Erythroblast (primary cell): ENCODE data around the gene DIABLO.
"Not testable (repeated sequence)": the region's sequence is repeated elsewhere in the genome, so short reads cannot be mapped to it uniquely, and the experiment has no call there.

Source experiments
- DNase-seq, 2 experiments: peaks; one replicate each; lab custom pipeline; 2025; lab: John Stamatoyannopoulos, UW
- GATA1 ChIP-seq: IDR thresholded peaks from 2 replicates; pipeline ENCODE4 v1.6.1; 2011; ENCODE audit warnings: low read depth, mild to moderate bottlenecking, control low read depth, low read length, moderate library complexity
- POLR2A ChIP-seq: IDR thresholded peaks from 2 replicates; pipeline ENCODE4 v1.6.1; 2011; ENCODE audit warnings: mild to moderate bottlenecking, low read length

Gene DIABLO

GRCh38 chr12:122189626-122190475 lies 36.0 kb downstream of the DIABLO start:
- DNase-seq, result no peak
- TF ChIP-seq GATA1, result no peak
- TF ChIP-seq POLR2A, result no peak

GRCh38 chr12:122187466-122187865 lies 38.4 kb downstream of the DIABLO start:
- TF ChIP-seq POLR2A (no peak), GATA1 (no peak)
- no peak for DNase-seq

DNA sequence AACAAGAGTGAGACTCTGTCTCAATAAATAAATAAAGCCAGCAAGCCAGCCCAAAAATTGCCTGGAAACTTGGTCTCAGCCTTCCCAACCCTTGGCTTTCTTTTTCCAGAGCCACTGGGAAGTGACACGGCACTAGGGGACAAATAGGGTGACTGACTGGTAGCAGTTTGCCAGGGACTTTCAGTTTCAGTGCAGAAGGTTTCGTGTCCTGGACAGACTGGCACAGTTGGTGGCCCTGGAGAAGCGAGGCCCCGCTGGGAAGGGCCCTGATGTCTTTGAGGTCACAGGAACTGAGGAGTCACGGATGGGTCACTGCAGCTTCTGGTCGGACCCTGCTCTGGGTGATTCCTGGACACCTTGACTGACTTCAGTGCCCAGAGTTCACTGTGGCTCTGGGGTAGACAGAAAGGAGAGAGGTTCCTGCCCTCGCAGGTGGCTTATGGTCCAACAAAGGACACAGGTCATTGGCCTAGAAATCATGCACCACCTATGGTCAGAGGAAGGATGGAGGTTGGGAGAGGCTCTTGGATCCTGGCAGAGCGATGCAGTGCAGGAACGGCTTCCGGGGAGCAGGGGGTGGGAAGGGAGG lies 40.3 kb downstream of the DIABLO start:
- no peak for TF ChIP-seq POLR2A
- TF ChIP-seq GATA1, result no peak
- no peak for DNase-seq

- no peak for DNase-seq
- TF ChIP-seq GATA1, result no peak
- TF ChIP-seq POLR2A, result no peak
Observed at GRCh38 chr12:122185079-122185478, 40.8 kb downstream of the DIABLO start.

GRCh38 chr12:122184517-122184916 lies 41.3 kb downstream of the DIABLO start:
- TF ChIP-seq POLR2A (no peak), GATA1 (no peak)
- DNase-seq, result no peak

DNA sequence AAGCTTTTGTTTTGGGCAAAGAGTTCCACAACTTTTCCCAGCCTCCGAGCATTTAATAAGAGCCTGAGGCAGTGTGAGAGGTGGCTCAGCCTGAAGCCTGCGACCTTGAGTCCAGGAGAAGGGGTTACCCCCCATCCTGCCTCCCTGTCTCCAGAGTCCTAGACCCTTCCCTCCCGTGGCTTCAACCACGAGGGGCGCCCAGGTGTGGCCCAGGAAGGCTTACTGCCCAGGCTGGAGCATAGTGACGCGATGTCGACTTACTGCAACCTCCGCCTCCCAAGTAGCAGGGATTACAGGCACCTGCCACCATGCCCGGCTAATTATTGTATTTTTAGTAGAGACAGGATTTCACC lies 42.3 kb downstream of the DIABLO start:
- no peak for DNase-seq
- TF ChIP-seq POLR2A (no peak), GATA1 (no peak)

DNA sequence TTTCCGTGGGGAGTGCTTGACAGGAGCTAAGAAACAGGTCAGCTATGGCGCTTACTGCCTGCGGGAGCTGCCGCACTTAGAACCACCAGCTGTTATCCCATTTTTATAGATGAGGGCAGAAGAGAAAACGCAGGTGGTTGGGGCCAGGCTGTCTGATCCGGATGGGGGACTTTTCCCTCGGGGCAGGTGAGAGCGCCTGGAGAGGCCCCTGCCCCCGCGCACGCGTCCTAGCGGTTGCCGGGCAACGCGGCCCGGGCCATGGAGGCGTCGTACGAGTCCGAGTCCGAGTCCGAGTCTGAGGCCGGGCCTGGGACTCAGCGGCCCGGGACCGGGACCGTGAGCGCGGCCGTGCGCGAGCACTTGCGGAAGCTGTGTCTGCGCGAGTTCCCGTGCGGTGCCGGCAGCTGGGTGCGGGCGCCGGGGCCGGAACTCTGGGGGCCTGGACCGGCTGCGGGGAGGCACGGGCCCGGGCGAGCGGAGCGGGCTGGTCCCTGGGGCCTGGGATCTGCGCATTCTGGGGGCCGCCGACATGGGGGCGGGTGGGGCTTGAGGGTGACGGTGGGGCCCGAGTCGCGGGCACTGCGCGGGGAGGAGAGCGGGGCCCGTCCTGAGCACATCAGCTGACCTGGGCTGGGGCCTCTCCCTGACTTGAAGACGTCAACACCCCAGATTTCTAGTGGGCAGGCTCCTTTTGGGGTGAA lies 42.8 kb downstream of the DIABLO start, which contains the start of gene LRRC43:
LRRC43 (plus strand) TSS at position 237 of the 701 bp plus-strand sequence; CDS start at position 259, 22 bp downstream.
- no peak for TF ChIP-seq POLR2A
- no peak for TF ChIP-seq GATA1
- no peak for DNase-seq

- DNase-seq, result not testable (repeated sequence)
Observed at GRCh38 chr12:122176473-122176872, 49.4 kb downstream of the DIABLO start.

- DNase-seq, result no peak
- TF ChIP-seq GATA1 (no peak), POLR2A (no peak)
Observed at GRCh38 chr12:122174155-122174845, 51.6 kb downstream of the DIABLO start, which contains the start of gene IL31. Gene IL31 (minus strand): TSS chr12:122174221. CDS start chr12:122174172, 49 bp downstream.

DNA sequence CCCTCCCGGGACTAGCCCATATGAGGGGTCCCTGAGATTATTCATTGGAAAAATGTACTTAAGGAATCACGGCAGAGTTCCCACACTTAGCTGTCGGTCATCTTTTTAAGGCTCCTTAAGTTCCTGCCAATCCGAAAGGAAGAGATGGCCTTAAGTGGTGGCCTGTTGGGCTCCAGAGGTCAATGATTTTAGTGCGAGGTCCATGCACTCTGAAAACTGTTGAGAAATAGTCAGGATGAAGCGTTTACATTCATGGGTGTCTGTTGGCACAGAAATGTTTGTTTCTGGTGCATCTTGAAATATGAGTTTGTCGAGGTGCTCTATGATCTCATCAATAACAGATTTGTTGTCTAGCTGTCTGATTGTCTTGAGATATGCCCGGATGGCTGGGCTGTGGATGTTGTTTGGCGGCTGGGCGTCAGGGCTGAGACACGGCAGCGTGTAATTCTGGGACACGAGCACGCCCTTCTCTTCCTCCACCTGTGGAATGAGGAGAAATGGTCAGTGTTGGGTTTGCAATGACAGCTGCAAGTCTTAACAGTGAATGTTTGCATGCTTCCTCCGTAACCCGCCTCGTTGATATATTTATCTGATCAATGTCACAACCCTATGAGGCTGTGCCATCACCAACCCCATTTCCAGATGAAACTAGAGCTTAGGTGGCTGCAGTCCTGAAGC lies 53.5 kb downstream of the DIABLO start:
- TF ChIP-seq GATA1 (no peak), POLR2A (no peak)

DNA sequence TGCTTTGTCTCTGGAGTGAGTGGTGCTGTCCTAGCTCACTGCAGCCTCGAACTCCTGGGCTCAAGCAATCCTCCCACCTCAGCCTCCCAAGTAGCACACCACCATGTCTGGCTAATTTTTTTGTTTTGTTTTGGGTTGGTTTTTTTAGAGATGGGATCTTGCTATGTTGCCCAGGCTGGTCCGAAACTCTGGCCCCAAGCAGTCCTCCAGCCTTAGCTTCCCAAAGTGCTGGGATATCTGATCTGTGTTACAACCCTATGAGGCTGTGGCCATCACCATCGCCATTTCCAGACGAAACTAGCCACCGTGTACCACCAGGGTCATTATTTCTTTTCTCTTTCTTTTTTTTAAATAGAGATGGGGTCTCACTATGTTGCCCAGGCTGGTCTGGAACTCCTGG lies 54.5 kb downstream of the DIABLO start:
- no peak for DNase-seq
- TF ChIP-seq POLR2A (no peak), GATA1 (no peak)

More for the DNA sequence above, 53.5 kb downstream of the DIABLO start:
- DNase-seq, result no peak

DNA sequence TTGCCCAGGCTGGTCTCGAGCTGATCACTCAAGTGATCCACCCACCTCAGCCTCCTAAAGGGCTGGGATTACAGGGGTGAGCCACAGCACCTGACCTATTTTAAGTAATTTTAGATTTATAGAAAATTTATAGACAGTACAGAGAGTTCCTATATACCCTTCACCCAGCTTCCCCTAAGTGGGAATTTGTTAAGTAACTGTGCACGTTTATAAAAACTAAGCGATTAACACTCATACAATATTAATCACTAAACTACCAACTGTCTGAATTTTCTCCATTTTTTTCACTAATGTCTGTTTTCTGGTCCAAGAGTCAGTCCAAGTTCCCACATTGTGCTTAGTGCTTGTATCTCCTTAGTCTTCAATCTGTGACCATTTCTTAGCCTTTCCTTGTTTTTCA lies 57.4 kb downstream of the DIABLO start:
- TF ChIP-seq GATA1 (no peak), POLR2A (no peak)
- DNase-seq, result no peak
